RWPE1 (cell line): ENCODE data around the gene SYNDIG1.

Source experiments
- CTCF ChIA-PET: fragments of 350-600 bp; sonication (Branson Sonifier 250); formaldehyde crosslinking; extraction: SDS; loops from one replicate; lab custom pipeline; 2021; lab: Yijun Ruan, JAX
- POLR2A ChIA-PET: fragments of 400-600 bp; formaldehyde crosslinking; extraction: SDS; loops from one replicate; lab custom pipeline; 2020; ENCODE audit warnings: antibody characterized with exemption; ENCODE audit not compliant: low non-redundant PET; lab: Yijun Ruan, JAX
- DNase-seq: peaks from one replicate; pipeline ENCODE4 v3.0.0; 2012; ENCODE audit warnings: low spot score
- H3K27ac ChIP-seq: fragments of 450-650 bp; 2 replicates; pipeline ENCODE4 v1.5.1; 2017
- CTCF ChIP-seq: fragments of 450-650 bp; conservative IDR thresholded peaks from 2 replicates; pipeline ENCODE4 v1.5.1; 2017; ENCODE audit warnings: low read depth, mild to moderate bottlenecking

Gene SYNDIG1

DNA sequence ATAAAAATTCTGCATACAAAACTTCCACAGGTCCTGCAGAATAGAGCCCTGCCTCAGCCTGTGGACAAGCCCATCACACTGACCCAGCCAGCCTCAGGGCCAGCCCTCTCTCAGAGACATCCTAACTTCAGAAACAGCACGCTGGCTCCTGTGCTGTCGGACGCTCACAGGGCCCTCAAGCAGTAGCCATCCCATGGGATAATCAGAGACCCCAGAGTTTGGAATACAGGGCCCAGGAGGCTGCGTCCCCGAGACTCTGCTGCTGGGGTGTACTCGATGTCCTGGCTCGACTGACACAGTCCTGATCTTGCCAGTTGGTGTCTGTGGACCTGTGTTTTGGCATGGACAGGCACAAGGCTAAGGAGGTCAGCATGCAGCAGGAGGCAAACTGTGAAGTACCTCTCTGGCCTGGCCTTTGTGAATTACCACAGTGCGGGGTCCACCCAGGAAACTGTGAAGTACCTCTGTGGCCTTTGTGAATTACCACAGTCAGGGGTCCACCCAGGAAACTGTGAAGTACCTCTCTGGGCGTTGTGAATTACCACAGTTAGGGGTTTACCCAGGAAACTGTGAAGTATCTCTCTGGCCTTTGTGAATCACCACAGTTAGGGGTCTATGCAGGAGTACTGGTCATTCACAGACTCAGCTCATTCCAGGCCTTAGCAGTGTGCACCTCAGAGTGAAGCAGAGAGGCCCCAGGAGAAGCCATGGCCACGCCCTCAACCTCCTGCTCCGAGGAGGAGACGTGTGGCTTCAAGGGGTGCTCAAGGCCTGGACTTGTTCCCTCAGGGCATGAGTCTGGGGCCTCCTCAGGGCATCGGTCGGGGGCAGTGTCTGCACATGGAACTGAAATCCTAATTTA lies 212.4 kb downstream of the SYNDIG1 start:
- ChIA-PET CTCF (no interaction called here), POLR2A (no interaction called here)
- TF ChIP-seq CTCF: no peak
- H3K27ac ChIP-seq: no peak overlapping the region
- DNase-seq: no peak

DNA sequence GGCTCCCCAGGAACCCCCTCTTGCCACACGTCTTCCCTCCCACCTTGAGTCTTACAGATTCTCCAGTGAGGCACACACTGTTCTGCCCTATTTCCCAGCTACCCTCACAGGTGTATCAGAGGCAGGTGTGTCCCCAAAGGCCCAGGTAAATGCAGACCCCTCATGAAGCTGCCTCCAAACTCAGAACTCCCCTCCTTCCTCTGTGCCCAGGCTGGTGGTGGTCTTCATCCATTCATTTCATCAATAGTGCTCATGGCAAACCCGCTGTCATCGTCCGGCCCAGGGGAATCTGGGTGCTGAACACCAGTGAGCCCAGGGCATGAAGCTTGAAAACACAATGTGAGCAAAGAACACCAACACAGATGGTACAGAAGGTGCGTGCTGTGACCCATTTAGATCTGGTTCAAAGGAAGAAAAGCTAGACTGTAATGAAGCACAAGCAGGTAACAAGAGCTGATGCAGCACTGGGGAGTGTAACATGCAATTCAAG lies 213.1 kb downstream of the SYNDIG1 start:
- no peak for TF ChIP-seq CTCF
- DNase-seq: no peak

DNA sequence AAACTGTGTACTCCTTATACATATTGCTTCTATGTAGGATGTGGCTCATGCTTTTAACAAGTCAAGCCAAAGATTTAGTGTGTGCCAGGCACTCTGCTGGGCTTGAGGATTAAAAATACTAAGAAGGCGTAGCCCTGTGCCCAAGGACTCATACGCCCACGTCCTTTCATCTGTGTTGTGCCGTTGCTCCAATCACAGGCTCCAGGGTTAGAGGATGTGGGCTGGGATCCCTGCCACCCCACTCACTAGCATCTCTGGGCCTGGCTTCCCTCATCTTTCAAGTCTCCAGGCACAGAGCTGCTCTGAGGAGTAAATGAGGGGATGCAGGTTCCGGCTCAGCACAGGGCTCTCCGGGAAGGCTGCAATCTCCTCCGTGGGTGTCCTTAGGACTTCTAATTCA lies 214.2 kb downstream of the SYNDIG1 start:
- DNase-seq: no peak
- no peak for TF ChIP-seq CTCF
- ChIA-PET POLR2A (no interaction called here), CTCF (no interaction called here)
- no peak overlapping the region for H3K27ac ChIP-seq

More for the DNA sequence above, 213.1 kb downstream of the SYNDIG1 start:
- ChIA-PET CTCF (no interaction called here), POLR2A (no interaction called here)
- H3K27ac ChIP-seq: no peak overlapping the region

DNA sequence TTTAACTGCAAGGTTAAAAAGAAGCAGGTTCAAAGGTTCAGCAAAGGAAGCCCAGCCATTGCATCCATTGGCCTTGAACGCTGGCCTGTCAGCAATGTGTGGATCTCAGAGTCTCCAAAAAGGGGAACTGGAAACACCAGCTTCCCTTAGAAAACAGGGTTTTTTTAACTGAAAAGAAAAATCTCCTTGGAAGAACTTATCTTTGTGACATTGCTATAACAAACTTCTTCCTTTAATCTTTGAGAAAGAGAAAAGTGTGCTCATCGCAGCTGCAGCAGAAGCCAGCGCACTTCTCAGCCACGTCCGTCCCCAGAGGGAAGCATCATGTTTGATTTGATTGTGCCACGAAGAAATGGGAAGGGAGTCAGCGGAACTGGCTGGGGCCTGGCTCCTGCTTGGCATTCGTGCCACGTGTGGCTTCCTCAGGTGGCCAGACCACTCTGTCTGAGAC lies 215.0 kb downstream of the SYNDIG1 start:
- no peak overlapping the region for H3K27ac ChIP-seq
- no peak for TF ChIP-seq CTCF
- POLR2A ChIA-PET: no interaction called here
- CTCF ChIA-PET: no interaction called here
- no peak for DNase-seq

DNA sequence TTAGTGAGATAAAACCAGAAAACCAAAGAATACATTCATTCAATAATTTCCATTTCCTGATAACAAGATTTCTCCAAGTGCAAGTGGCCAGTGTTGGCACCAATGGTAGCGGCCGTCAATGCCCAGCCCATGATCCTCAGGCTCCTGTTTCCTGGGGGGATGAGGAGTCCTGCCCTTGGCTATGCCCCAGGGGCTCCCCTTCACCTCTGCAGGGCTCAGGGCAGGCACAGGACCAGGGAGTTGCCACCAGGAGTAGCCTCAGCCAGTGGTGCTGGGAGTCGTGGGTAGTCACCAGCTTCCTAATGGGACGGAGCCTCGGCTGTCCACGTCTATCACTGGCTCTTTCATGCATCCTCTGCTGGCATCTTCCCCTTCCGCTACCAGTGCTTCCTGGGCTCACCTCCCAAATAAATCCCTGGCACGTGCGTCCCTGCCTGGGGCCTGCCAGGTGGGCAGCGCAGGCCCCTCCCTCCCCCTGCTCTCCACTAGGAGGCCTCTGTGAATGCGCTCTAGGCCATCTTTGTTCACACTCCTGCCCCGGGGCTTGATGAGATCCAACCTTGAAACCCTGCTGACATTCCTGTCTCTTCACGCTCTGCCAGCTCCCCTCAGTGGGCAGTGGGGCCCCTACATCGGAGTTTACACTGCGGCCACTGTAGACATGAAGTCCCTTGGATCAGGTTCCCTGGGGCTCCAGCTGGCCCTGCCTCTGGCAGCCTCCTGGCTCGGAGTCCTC lies 215.7 kb downstream of the SYNDIG1 start:
- DNase-seq: no peak
- POLR2A ChIA-PET: no interaction called here
- H3K27ac ChIP-seq: no peak overlapping the region
- CTCF ChIA-PET: no interaction called here
- TF ChIP-seq CTCF: no peak

- ChIA-PET POLR2A (no interaction called here), CTCF (no interaction called here)
- DNase-seq: no peak
- TF ChIP-seq CTCF: no peak
- H3K27ac ChIP-seq: no peak overlapping the region
These were observed 216.3 kb downstream of the SYNDIG1 start for GRCh38 chr20:24685736-24686135.
